Measurements from ENCODE around the gene TCF15. TPM values are rescaled to one million over a fixed set of nuclear protein-coding genes. Genes with fewer than 3 reads are reported as not detected.
A peak's percentile ranks its signal among the peaks of the same experiment; 100 is the strongest.
"Not testable (repeated sequence)": the region's sequence is repeated elsewhere in the genome, so short reads cannot be mapped to it uniquely, and the experiment has no call there.

The TCF15 gene
- total RNA-seq, 1 donor from 2014 or later: 7.0 TPM

DNA sequence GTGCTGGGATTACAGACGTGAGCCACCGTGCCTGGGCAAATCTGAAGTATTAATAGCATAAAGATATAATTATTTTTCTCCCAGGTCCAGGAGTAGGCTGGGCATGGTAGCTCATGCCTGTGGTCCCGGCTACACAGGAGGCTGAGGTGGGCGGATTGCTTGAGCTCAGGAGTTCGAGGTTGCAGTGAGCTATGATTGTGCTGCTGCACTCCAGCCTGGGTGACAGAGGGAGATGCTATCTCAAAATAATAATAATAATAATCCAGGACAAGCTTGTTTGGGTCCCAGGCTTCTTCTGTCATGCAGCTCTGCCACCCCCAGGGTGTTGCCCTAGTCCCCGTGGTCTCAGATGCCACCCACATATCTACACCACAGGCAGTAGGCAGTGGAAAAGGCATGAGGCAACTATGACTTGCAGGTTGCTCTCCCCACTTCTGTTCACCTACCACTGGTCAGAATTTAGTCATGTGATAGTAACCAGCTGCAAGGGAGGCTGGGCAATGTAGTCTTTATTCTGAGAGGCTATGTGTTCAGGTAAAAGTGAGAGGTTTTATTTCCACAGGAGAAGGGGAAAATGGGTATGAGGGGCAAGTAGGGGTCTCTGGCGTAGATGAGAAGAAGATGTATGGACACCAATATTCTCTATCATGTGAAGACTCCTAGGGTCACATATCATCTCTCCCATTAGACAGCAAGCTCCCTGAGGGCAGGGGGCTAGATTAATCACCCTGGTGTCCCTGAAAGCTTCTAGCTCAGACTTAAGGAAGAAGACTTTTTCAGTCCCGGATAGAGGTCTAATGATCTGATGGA lies 25.7 kb downstream of the TCF15 start:
- DNase-seq (ENCODE audit: low spot score): no peak

DNA sequence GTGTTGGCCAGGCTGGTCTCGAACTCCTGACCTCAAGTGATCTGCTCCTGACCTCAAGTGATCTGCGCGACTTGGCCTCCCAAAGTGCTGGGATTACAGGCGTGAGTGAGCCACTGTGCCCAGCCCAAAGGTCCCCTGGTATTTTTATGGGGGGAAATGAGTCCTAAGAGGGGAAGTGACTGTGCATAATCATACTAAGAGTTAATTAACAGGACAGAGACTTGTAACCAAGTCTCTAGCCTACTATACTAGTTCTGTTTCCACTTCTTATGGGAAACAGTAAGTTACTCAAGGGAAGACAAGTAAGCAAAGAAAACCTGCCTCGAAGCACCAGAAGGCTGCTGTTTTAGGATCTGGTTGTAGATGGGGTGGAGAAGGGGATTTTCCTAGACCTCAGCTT lies 27.9 kb downstream of the TCF15 start:
- no peak for DNase-seq (ENCODE audit: low spot score)

DNA sequence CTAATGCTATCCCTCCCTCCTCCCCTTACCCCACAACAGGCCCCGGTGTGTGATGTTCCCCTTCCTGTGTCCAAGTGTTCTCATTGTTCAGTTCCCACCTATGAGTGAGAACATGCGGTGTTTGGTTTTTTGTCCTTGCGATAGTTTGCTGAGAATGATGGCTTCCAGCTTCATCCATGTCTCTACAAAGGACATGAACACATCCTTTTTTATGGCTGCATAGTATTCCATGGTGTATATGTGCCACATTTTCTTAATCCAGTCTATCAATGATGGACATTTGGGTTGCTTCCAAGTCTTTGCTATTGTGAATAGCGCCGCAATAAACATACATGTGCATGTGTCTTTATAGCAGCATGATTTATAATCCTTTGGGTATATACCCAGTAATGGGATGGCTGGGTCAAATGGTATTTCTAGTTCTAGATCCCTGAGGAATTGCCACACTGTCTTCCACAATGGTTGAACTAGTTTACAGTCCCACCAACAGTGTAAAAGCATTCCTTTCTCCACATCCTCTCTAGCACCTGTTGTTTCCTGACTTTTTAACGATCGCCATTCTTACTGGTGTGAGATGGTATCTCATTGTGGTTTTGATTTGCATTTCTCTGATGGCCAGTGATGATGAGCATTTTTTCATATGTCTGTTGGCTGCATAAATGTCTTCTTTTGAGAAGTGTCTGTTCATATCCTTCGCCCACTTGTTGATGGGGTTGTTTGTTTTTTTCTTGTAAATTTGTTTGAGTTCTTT lies 31.0 kb downstream of the TCF15 start:
- DNase-seq (ENCODE audit: low spot score): not testable (repeated sequence)

DNA sequence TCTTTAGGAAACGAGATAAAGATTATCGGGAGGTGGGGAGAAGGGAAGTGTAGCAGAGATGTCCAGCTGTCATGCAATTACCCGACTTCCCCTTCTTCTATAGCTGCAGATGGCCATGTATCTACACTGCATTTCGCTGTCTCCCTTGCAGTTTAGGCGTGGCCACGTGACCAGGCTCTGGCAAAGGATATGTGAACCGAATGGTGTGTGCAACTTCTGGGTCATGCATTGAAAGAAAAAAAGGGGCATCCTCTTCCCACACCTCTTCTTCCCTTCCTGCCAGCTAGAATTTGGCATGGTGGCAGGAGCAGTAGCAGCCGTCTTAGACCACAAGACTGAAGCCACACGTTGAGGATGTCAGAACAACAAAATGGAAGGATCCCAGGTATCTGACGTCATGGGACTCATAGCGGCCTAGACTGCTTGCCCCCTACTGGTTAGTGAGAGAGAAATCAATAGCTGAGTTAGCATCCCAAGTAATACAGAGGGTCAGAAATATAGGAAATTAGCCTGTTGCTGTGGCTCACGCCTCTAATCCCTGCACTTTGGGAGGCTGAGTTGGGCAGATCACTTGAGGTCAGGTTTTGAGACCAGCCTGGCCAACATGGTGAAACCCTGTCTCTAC lies 32.8 kb downstream of the TCF15 start:
- no peak for DNase-seq (ENCODE audit: low spot score)

DNA sequence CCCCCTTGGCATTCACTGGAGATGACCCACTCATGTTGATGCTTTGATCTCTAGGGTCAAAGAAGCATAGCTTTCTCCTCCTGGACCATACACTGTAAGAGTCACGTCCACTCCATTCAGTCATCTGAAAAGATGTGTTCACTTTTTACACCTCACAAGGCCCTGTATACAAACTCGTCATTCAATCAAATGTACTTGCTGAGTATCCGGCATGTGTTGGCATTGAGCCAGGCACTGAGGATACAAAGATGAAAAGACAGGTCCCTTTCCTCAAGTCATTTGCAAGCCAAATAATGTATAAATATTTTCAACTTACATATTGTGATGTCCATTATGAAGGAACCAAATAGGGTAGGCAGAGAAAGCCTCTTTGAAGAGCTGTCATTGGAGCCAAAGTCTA lies 34.0 kb downstream of the TCF15 start:
- no peak for DNase-seq (ENCODE audit: low spot score)

DNA sequence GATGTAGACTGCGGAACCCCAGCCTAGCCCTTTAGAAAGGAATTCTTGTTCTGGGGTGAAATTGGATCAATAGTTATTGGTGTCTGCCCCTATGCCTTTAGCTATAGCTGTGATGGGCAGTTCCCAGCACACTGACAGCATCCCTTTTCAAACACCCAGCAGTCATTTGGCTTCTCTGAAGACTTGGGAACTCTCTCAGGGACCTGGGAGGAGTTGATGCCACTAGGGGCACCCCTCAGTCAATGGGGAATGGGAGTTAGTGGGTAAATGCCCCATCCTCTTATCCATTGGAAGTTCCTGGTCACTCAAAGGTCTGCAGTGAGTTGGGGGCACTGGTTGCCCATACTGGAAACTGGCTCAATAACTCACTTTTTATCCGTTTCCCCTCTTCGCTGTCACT lies 34.9 kb downstream of the TCF15 start:
- DNase-seq (ENCODE audit: low spot score): peak; percentile 18

DNA sequence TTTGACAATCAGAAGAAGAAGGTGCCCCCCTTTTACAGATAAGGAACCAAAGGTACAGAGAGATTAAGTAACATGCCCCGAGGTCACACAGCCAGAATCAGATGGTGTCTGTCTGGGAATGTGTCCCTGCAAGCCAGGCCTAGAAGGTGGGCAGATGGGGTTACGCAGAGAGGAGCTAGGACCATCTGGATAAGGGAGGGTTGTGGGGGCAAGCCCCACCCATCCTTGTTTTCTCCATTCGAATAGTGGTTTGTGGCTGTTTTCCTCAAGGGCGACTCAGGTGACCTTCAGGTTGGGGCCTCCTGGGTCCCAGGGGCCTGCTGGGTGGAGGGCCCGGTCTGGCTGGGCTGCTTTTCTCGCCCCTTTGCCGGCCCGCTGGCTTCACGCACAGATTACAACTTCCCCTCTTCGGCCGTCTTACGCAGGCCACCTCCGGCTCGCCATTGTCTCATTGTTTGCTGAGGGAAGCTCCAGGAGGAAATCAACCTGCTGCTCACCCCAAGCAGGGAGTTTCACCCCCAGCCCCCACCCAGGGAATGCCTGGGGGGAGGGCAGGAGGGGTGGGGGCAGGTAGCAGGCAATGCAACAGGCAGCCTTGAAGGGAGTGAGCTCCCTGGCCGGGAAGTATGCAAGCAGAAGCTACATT lies 35.7 kb downstream of the TCF15 start:
- peak; percentile 86 for DNase-seq (ENCODE audit: low spot score)

DNA sequence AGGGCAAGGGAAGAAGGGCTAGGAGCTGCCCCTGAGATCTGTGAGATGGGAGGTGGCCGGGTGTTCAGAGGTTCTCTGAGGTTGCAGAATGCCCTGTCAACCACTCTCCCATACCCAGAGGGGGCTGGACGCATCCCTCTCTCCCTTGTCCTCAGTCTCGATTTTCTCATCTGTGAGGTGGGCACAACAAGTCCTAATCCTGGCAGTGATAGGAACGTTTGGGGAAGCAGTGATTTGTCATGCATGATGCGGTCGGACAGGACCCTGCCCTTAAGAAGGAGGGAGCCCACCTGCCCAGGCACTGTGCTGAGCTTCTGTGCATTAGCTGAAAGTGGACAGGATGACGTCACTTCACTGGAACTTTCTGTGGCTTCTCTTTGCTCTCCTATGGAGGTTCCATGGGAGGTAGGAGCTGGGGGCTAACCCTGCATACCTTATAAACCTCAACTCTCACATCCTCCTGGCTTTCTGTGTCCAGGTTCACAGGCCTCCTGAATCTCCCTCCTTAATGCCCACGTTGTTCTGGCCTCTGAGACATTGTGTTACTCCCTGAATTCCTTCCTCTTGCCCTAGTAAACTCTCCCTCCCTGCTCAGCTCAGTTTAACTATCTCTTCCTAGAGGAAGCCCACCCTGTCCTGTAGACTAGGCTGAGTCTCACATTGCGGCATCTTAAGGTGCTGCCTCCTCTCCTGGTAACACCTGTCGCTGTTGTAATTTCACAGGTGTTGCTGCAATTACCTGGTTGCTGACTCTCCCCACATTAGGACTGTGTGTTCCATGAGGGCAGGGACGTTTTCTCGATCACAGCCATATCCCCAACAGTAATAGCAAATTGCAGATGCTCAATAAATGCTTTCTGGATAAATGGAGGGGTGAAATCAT lies 36.5 kb downstream of the TCF15 start:
- peak; percentile 35 for DNase-seq (ENCODE audit: low spot score)

DNA sequence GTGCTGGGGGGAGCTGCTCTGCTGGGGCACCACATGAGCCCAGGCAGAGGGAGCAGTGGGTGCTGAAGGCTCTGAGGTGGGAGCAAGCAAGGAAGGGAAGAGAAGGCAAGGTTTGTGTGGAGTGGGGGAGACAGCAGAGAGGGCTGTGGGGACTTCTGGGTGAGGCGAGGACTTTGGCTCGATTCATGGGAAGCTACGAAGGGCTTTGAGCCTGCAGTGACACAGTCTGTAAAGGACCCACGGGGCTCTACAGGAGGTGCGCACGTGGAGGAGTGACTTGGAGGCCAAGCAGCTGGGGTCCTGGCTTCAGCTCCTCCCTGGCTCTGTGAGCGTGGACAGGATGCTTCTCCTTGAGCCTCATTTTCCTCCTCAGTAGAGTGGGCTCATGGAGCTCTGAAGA lies 37.4 kb downstream of the TCF15 start:
- DNase-seq (ENCODE audit: low spot score): peak; percentile 64

DNA sequence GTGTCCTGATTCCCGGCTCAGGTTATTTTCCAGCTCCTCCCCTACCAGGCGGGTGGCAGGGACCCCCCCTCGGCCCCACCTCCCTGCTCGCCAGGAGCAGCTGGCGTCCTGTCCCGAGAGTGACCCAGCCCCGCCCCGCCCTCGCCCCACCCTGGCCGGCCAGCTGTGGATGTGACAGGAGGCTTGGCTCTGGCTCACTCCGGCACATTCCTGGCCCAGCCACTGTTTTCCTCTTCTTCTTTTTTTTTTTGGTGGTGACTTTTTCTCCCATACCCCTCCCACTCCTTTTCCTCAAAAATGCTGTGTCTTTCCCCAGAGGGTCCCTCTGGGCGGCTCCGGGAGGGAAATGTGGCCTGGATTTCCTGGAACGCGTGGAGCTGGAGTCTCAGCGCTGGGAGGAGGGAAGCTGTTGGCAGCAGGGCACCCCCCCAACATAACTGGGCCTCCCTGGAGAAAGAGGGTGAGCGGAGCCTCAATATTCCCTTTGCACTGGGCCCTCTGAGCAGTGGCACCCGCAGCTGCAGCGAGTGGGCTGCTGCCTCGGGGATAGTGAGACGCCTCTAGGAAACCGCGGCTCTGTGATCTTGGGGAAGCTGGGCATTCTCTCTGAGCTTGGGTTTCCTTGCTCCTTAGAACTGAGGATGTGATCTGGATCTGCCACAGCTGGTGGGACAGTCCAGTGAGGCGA lies 38.2 kb downstream of the TCF15 start:
- DNase-seq (ENCODE audit: low spot score): peak; percentile 89

DNA sequence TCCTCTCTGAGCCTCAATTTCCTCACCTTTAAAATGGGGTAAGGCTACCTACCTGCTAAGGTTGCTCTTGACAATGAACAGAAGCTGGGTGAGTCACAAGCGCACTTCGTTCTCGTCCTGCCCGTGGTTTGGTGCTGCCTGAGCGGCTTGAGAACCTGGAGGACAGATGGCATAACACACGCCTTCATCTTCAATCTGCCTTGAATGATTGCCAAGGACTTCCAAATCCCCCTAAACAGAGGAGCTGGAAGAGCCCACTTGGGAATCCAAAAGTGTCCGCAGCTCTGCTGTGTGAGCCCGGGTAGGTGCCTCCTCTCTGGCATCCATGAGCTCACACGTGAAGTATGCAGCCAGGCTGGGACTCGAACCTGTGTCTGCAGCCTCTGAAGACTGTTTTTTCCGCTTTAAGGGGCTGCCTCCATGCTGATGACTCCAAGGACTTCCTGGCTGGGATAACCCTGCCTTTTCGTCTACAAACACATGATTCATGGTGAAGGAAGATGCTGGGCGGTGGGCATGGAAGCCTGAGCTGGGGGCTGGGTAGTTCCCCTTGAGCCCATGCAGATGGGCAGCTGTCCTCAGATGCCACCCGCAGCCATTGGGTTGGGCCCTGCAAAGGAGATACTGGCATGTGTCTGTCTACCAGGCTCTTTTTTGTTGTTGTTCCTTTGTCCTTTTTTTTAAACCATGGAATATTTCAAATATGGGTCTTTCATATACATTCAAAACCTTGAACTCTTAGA lies 41.3 kb downstream of the TCF15 start:
- peak; percentile 87 for DNase-seq (ENCODE audit: low spot score)

DNA sequence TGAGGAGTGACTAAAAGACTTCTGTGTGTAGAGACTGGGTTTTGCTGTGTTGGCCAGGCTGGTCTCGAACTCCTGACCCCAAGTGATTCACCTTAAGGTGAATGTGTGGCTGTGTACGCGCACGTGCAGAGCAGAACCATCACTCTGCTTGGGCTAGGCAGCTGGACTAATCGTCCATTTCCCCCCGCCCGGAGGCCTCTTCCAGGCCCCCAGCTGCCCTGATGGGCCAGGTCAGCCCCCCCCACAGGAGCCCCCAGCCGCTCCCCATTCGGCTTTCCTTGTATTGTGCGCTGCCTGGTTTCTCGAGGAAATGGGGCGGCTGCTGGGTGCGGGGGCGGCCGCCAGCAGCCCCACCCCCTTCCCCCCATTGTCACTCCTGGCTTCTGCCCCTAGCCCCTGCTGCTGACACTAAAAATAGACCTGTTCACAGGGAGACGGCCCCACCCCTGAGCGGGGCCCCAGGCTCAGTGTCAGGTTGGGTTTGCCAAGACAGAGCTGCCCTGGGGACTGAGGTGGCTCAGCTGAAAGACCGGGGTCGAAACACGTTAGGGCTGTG lies 41.9 kb downstream of the TCF15 start:
- peak; percentile 74 for DNase-seq (ENCODE audit: low spot score)

DNA sequence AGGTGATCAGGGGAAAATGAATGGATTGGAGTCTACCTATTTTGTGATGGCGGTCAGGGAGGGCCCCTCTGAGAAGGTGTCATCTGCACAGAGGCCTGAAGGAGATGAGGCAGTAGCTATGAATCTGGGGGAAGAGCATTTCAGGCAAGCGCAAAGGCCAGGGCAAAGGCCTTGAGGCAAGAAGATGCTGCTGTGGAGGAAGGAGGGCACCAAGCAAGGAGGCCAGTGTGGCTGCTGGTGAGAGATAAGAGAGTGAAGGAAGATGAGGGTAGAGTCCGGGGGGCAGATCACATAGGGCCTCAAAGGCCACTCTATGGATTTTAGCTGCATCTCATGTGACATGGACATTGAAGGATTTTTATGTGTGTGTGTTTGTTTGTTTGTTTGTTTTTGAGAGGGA lies 45.9 kb downstream of the TCF15 start:
- DNase-seq (ENCODE audit: low spot score): no peak

DNA sequence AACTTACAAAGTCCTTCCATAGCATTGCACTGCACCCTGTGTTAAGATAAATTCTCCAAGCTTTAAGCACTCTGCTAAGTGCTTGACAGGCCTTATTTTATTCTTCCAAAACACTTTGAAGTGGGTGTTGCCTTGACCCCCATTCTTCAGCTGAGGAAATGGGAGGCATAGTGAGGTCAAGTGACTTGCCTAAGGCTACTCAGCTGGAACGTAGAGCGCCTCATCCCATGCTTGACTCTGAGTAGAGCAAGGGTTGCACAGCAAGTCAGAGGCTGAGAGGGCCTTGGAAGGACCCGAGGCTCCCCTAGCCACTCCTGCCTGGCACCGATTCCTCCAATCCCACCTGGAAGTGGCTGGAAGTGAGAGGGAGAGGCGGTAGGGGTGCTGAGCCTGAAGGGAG lies 46.9 kb downstream of the TCF15 start:
- no peak for DNase-seq (ENCODE audit: low spot score)

DNA sequence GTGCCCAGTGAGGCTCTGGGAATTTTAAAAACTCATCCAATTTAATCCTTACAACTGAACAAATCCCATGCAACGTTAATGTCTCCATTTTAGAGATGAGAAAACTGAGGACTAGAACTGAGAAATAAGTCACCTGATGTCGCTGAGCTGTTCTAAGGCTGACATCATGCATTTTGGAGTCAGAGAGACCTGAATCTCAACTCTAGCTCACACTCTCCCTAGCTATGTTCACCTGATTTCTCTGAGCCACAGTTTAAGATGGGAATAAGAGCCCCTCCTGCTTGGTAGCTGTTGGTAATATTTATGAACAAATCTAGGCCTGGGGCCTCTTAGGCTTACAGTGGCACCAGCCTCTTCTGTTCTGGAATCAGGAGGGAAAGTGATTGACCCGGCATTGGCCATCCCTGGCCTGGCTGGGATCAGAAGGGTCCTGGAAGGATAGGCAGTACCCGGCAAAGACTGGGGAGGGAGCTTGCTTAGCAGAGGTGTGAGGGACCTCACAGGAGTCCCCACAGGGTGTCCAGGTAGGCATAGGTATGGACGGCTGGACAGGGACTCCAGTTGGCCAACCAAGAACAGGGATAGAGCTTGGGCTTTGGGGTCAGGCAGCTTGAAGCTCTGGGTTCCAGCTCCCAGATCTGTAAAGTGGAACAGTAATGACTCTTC lies 47.7 kb downstream of the TCF15 start:
- no peak for DNase-seq (ENCODE audit: low spot score)

DNA sequence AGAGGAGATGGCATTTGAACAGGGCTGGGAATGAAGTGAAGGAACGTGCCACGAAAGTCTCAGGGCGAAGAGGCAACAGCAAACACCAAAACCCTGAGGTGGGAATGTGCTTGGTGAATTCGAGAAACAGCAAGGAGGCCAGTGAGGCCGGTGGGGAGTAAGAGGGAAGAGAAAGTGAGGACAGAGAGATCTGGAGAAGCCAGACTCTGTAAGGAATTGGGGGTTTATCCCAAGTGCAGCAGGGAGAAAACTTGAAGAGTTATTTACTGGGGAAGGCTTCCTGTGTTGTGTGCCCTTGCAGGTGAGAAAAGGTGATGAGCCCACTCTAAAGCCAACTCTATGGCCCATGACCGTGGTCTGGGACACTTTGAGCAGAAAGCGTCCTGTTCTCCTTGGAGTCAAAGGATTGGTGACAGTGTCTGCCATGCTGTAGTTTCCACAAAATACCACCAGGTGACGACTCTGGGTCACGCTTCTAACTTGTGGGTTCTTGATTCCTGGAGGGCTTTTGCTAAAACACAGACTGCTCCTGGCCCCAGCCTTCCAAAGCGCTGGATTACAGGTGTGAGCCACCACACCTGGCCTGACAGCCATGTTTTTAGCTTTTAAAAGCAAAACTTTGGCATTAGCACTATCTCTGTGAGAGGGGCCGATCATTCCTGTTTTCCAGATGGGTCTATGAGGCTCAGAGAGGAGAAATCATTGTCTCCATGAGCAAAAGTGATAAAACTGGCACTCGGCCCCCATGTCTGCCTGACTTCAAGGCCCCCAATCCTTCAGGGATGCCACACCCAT lies 48.5 kb downstream of the TCF15 start:
- DNase-seq (ENCODE audit: low spot score): no peak

DNA sequence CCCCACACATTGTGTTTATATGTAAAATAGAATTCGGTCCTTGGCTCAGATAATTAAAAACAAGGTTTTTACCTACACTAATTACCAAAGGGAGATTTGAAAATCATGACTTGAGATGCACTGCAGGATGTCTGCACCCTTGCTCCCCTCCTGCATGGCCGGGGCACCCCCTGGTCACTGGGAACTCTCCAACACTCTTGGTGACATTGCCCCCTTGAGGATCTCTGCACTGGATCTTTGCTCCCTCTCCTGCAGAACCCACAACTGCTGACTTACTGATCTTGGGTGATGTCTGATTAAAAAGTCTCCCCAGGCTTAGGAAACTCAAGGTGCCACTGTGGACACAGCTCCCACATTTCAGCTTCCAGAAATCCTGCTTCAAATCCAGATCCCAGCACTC lies 49.4 kb downstream of the TCF15 start:
- DNase-seq (ENCODE audit: low spot score): no peak

DNA sequence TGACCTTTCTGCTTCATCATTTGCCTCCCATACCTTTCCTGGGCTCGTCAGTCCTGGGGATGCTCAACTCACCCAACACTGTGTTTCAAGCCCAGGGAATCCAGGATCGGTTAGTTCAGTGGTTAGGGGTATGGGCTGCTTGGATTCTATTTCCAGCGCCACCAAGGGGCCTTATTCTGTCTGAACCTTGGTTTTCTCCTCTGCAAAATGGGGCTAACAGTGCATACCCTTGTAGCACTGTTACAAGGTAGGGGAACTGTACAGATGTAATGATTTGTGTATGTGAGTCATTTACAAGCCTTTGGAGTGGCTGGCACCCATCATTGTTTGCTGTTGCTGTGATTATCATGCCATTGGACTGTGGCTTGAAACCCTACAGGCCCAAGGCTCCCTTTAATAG lies 52.0 kb downstream of the TCF15 start:
- DNase-seq (ENCODE audit: low spot score): no peak

Measured in mesenteric fat pad (tissue), 1 donor.